Skeletal muscle cell (primary cell): ENCODE measurements around the gene ABCD4.
"Not testable (repeated sequence)": the region's sequence is repeated elsewhere in the genome, so short reads cannot be mapped to it uniquely, and the experiment has no call there.

Experiments used
- DNase-seq: peaks from one replicate; pipeline ENCODE4 v3.0.0-alpha.2; 2010; ENCODE audit warnings: low read depth
- H3K4me3 ChIP-seq: 2 replicates; pipeline ENCODE4 v1.5.1; 2011; ENCODE audit warnings: low read depth, mild to moderate bottlenecking, control low read depth, low read length, moderate library complexity

Gene ABCD4

DNA sequence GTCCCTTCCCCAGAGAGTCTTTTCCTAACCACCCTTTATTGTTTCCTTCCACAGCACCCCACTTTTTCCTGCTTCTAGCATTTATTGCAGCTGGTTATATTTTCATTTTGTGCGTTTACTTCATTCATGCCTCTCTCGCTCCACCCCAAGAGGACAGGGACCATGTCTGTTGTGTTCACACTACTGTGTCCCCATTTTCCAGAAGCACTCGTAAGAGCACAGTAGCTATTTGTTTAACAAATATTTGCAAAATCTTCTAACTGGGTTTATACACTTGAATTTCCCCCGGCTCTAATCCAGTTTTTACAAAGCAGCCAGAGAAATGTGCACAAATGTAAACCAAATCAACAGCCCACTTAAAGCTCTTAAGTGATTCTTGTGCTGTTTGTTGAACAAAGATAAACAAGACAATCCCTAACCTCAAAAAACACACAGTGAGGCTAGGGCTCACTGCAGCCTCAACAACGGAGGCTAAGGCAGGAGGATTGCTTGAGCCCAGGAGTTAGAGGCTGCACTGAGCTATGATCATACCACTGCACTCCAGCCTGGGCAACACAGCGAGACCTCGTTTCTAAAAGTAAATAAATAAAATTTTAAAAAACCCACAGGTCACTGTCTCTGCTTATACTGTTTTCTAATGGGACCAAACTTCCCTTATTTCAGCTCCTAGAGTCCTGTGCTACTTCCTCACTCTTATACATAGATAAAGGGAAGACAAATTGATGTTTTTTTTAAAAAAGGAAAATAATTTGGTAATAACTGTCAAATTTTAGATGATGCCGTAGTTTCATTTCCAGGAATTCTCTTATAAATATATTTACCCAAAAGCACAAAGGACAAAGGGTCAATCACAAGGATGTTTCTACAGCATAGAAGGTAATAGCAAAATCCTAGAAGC lies 6.6 kb upstream of the ABCD4 start:
- DNase-seq = no peak
- no peak overlapping the region for H3K4me3 ChIP-seq

DNA sequence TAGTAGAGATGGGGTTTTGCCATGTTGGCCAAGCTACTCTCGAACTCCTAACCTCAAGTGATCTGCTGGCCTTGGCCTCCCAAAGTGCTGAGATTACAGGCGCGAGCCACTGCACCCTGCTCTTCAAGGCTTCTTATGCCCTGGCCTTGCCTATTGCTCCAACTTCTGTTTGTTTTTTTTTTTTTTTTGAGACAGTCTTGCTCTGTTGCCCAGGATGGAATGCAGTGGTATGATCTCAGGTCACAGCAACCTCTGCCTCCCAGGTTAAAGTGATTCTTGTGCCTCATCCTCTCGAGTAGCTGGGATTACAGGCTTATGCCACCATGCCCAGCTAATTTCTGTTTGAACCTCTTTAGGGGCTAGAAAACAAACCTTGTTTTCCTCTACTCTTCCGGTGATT lies 6.0 kb upstream of the ABCD4 start:
- DNase-seq = no peak
- no peak overlapping the region for H3K4me3 ChIP-seq

DNA sequence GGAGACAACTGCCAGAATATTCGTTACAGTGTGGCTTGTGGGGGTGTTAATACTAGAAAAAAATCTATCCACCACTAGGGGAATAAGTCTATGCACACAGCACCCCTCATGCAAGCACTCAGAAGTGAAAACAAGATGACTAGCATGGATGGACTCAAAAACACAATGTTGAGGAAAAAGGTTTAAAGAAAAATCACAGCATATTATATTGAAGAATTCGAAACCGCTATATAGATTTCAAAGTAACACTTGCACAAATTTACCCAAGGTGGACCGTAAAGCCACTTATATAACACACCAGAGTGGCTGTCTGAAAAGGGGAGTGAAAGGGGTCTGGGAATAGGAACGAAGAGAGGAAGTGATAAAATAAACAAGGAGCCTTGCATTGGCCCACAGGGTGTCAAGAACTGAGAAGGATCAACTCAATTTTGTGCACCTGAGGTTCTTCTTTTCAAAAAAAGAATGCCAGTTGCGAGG lies 544 bp downstream of the ABCD4 start:
- H3K4me3 ChIP-seq = peak overlapping the region; percentile 90
- DNase-seq = no peak

DNA sequence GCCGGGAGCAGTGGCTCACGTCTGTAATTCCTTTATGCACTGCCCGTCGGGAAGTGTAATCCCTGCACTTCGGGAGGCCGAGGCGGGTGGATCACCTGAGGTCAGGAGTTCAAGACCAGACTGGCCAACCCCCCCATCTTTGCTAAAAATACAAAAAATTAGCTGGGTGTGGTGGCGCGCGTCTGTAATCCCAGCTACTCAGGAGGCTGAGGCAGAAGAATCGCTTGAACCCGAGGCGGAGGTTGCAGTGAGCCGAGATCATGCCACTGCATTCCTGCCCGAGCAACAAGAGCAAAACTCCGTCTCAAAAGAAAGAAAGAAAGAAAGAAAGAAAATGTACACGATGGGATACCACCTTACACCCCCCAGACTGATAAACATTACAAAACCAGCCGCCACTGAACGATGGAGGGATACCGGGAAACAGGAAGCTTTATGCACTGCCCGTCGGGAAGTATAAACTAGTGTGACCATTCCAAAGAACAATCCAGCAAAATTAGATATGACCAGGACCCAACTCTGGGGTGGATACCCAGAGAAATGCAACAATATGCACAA lies 1.1 kb downstream of the ABCD4 start:
- no peak for DNase-seq
- H3K4me3 ChIP-seq = peak overlapping the region; percentile 90

DNA sequence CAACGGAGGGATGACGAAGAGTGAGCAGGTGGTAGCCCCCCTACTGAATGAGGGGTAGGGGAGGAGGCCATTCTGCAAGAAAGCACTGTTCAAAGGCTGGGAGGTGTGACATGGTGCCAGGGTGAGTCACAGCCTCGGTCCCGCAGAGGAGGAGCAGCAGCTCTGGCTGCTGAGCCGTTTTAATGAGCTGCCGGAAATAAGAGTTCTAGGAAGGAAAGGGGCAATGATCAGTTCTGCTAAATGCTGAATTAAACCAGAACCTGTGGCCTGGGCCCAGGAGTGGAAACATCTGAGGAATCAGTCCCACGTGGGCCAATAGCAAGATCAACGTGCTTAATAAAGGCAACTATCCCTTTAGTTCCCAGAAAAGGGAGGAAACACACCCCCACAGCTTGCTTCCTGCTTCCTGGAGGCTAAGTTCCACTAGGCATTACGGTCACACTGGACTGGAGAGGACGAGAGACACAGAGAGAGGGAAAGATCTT lies 3.6 kb downstream of the ABCD4 start:
- no peak overlapping the region for H3K4me3 ChIP-seq

DNA sequence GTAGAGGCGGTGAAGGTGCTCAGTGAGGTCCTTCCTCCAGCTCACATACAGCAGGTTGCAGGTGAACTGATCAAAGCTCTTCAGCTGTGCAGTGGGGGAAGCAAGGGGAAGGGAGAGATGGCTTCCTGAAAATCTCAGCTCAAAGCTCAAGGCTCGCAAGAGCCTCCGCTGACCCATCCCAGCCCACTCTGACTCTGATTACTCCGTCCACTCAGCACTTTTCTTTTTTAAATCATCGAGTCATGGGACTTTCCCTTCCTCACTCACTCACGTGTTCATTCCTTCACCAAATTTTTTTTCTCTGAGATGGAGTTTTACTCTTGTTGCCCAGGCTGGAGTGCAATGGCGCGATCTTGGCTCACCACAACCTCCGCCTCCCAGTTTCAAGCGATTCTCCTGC lies 4.7 kb downstream of the ABCD4 start:
- no peak overlapping the region for H3K4me3 ChIP-seq
- no peak for DNase-seq

More for the DNA sequence above, 3.6 kb downstream of the ABCD4 start:
- no peak for DNase-seq

DNA sequence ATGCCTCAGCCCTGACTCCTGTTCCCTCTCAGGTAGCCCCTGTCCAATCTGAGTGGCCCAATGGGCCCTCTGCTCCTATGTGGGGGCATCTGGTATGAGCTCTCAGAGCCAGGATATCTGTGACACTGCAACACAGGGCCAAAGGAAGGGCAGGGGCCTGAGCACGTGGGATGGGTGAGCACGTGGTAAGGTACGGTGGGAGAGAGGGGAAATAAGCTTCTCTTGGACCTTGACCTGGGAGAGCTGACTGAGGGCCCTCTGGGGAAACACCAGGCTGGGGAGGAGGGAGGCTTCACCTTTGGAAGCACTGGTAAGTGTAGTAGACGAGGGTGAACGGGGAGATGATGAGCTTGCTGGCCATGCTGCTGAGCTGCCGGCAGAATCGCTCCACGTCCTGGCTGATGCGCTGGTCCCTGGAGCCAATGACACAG lies 6.7 kb downstream of the ABCD4 start:
- no peak overlapping the region for H3K4me3 ChIP-seq
- no peak for DNase-seq

DNA sequence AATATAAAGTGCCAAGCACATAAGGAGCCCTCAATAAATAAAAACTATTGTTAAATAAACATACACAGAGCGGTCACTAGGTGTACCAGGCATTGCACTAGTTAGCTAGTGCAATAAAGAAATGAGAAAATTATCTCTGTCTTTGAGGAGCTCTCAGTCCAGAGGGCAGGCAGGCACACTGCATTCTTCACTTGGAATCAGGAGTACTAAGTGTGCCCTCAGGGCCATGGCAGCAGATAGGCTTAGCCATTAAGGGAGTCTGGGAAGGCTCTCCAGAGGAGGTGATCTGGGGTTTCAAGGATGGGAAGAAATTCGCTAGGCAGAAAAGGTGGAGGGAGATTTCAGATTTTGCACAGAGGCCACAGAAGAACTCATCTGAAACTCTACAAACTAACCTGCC lies 9.1 kb downstream of the ABCD4 start:
- DNase-seq = no peak
- H3K4me3 ChIP-seq = no peak overlapping the region

DNA sequence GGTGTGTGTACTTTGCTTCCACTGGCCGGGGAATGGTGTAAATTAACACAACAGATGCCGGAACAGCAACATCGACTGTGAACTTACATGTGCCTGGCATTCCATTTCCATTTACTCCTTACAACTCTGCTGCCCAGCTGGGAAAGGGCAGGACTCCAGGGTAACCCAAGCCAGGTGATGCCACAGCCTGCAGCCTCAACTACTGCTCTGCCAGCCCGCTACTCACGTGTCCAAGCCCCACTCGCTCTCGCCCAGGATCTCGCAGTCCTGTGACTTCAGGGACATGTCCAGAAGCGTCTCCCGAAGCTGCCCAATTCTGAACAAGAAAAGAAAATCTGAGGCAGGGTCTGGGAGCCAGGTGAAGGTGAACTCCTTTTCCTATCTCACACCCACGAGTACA lies 10.7 kb downstream of the ABCD4 start:
- DNase-seq = no peak
- H3K4me3 ChIP-seq = no peak overlapping the region

DNA sequence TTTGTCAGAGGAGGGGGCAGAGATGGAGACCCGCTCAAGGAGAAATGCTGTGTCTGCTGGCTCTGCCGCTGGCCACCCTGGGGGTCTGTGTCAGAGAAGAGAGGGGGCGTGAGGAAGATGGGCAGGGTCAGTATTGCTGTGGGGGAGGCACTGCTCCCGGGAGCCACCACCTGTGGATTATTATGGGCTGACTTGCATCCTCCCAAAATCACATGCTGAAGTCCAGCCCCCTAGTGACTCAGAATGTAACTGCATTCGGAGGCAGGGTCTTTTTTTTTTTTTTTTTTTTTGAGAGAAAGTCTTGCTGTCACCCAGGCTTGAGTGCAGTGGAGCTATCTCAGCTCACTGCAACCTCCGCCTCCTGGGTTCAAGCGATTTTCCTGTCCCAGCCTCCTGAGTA lies 12.3 kb downstream of the ABCD4 start:
- no peak overlapping the region for H3K4me3 ChIP-seq
- DNase-seq = no peak

DNA sequence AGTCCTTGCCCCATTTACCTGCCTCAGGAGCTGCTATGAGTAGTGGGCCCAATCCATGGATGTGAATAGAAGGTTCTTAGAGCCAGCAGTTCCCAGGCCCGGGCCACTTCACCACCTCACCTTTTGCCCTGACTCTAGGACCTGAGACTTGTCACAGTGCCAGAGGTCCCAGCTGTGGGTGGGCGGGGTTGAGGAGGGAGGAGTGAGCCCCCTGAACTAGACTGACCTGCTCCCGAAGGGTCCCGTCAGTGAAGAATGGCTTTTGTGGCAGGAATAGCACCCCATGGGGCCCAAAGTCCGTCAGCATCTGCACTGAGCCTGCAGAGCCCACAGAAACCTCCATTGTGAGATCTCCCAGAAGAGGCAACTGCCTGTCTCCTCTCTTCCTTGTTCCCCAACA lies 12.9 kb downstream of the ABCD4 start:
- no peak for DNase-seq
- no peak overlapping the region for H3K4me3 ChIP-seq

DNA sequence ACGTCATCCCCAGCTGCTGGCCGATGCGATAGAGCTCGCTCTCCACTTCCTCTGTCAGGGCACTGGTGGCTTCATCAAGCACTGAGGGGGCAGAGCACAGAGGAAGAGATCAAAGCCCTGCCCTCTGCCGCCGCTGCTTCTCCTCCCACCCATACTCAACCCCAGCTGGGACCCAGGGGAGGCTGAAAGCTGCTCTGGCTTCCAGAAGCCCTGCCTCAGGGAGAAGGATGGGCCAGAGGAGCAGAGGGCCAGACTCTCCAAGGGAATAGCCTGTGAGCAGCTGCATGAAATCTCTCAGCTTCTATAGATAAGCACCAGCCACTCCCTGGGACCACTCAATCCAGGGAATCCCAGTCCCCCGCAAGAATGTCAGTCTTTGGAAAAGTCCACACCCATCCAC lies 16.0 kb downstream of the ABCD4 start:
- H3K4me3 ChIP-seq = no peak overlapping the region
- DNase-seq = no peak

DNA sequence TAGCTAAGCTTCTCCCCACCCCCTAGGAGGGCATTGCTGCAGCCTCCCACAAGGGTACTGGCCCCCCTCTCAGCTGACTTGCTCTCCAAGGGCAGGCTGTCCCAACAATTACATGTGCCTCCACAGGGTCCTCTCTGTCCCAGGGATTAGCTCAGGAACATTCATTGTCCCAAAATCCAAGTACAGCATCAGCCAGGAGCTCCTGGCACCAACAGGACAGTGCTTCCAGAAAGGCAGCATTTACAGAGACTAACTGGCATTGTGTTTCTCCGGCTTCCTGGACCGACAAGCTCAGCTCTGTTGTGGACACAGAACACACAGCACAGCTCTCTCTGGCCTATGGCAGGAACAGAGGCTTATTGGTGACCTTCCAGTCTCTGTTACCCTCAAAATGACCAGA lies 21.7 kb downstream of the ABCD4 start:
- no peak for DNase-seq
- no peak overlapping the region for H3K4me3 ChIP-seq

DNA sequence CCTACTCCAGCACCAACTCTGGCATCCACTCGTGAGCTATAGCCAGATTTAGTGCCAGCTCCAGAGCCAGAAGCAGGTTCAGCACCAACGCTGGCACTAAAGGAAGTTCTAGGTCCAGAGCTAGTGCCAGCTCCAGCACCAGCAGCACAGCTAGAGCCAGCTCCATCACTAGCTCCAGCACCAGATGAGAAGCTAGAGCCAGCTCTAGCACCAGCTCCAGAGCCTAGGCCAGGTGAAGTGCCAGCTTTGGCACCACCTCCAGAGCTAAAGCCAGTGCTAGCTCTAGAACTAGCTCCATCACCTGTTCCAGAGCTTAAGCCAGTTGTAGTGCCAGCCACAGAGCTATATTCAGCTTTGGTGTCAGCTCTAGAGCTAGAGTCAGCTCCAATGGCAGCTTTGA lies 24.7 kb downstream of the ABCD4 start:
- no peak overlapping the region for H3K4me3 ChIP-seq
- no peak for DNase-seq

DNA sequence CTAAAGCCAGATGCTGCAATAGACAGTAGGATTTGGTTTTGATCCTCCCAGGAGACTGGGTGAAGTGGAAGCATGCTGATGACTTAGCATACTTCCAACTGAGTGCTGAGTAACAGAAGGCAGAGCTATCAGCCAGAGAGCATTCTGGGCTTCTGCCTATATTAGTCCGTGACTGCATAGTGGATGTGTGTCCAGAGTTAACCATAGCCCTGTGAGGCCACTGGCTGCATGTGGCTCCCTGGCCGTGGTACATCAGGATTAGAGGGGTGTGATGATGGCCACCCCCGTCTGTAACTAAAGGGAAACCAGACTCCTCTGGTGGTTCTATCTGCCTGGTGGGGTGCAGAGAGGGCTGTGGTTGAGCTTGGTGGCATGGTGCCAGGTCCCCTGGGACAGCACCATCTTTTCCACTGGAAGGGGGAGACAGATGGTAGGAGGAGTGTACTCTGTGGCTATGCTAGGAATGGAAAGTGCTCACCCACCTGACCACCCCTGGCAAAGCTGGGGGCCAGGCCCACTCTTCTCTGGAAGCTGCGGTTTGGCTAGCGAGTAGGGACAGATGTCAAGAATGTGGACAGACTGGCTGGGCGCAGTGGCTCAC lies 27.4 kb downstream of the ABCD4 start:
- no peak overlapping the region for H3K4me3 ChIP-seq
- peak; percentile 79 for DNase-seq

DNA sequence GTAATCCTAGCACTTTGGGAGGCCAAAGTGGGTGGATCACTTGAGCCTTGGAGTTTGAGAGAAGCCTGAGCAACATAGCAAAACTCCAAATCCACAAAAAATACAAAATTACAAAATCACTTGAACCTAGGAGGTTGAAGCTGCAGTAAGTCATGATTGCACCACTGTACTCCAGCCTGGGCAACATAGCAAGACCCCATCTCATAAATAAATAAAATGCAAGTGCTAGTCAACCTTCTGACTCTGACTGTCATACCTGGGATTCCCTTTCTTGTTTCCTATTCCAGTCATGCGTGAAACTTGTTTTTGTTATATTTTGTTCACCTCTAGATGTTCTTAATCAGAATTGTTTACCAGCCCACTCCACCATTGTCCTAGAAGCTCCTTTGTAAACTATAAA lies 31.4 kb downstream of the ABCD4 start:
- DNase-seq = no peak
- H3K4me3 ChIP-seq = no peak overlapping the region

DNA sequence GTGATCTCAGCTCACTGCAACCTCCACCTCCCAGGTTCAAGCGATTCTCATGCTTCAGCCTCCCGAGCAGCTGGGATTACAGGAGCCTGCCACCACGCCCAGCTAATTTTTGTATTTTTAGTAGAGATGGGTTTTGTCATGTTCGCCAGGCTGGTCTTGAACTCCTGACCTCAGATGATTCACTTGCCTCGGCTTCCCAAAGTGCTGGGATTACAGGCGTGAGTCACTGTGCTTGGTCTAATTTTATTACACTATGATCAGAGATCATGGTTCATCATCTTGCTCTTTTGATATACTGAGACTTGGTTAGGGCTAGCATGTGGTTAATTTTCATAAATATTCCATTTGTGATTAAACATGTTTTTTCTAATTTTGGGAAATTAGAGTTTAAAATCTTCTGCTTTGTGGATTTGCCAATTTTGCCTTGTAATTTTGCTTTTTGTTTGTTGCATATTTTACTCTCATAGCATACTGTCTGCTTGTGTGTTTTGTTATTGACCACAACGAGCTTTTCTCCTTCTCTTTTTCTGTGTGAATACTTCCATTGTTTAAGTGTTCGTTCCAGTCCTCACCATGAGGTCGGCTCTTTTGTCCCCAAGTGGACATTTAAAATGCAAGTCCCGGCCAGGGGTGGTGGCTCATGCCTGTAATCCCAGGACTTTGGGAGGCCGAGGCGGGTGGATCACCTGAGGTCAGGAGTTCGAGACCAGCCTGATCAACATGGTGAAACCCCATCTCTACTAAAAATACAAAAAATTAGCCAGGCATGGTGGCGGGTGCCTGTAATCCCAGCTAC lies 32.2 kb downstream of the ABCD4 start:
- not testable (repeated sequence) for H3K4me3 ChIP-seq
- DNase-seq = peak; percentile 31

DNA sequence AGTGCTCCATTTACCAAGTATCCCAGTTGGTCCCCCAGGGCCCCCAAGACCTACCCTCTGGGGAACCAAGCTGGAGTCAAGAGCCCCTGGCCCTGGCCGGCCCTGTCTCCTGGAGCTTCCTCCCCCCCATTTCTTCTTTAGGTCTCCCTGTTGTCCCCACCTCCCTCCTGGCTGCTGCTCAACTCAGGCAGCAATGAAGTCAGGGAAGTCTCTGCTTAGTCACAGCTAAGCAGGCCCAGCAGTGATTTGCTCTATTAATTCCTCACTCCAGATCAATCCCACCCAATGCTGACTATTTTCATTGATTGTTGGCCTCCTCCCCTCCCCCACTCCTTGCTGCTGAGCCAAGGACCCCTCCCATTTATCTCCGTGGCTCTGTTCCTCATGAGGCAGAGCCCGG lies 35.1 kb downstream of the ABCD4 start:
- no peak overlapping the region for H3K4me3 ChIP-seq
- DNase-seq = no peak

DNA sequence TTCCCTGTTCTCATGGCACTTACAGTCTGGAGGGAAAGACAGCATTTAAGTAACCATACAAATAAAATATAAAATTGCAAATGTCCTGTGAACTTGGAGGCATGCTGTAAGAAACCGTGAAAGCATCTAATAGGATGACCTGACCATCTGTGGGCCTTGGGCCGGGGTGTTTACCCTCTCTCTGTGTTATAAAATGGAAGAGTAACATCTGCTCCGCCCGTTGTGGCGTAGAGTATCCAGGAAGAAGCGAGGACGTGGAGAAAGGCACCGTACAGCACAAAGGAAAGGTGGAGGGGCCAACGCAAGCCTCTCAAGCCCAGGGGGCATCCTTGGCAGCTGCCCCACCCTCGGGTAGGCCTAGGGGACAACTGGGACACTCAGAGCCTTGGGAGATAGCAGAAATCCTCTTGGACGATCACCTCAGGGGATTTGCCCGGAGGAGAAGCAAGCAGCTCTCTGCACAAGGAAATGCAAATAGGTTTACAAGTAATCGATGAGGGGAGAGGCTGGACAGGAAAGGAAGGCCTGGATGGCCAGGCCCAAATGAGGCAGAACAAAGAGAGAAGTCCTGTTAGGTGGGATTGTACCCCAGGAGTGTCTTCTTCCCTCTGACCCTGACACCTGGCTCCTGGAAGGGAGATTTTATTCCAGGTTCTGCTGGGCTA lies 37.3 kb downstream of the ABCD4 start:
- DNase-seq = no peak
- no peak overlapping the region for H3K4me3 ChIP-seq
